HEK293T (cell line): Measurements from ENCODE around the gene EVA1A.

Source experiments
- CTCF ChIA-PET: fragments of 350-600 bp; formaldehyde crosslinking; extraction: SDS; loops from one replicate; lab custom pipeline; 2021; ENCODE audit warnings: antibody characterized with exemption, inconsistent platforms; lab: Yijun Ruan, JAX
- POLR2A ChIA-PET: fragments of 350-600 bp; formaldehyde crosslinking; extraction: SDS; loops from one replicate; lab custom pipeline; 2020; ENCODE audit warnings: antibody characterized with exemption, inconsistent platforms; lab: Yijun Ruan, JAX
- DNase-seq: peaks from one replicate; pipeline ENCODE4 v3.0.0; 2012; ENCODE audit warnings: mixed read lengths; ENCODE audit errors: extremely low spot score
- ARNT ChIP-seq: fragments of 450-650 bp; IDR thresholded peaks from 2 replicates; pipeline ENCODE4 v1.6.1; 2017; ENCODE audit warnings: mild to moderate bottlenecking
- BHLHE40 ChIP-seq: fragments of 450-650 bp; IDR thresholded peaks from 2 replicates; pipeline ENCODE4 v1.6.1; 2016; ENCODE audit warnings: mild to moderate bottlenecking, moderate library complexity, borderline replicate concordance
- CTBP1 ChIP-seq: fragments of 450-650 bp; IDR thresholded peaks from 2 replicates; pipeline ENCODE4 v1.6.1; 2016; ENCODE audit warnings: borderline replicate concordance
- ELF4 ChIP-seq: fragments of 450-650 bp; IDR thresholded peaks from 2 replicates; pipeline ENCODE4 v1.6.1; 2017; ENCODE audit warnings: antibody characterized with exemption
- FOXA1 ChIP-seq: fragments of 450-650 bp; IDR thresholded peaks from 2 replicates; pipeline ENCODE4 v1.6.1; 2016; ENCODE audit warnings: mild to moderate bottlenecking
- FOXK2 ChIP-seq: fragments of 450-650 bp; IDR thresholded peaks from 2 replicates; pipeline ENCODE4 v1.6.1; 2016; ENCODE audit warnings: mild to moderate bottlenecking
- FOXM1 ChIP-seq: fragments of 450-650 bp; IDR thresholded peaks from 2 replicates; pipeline ENCODE4 v1.6.1; 2017; ENCODE audit warnings: mild to moderate bottlenecking, borderline replicate concordance
- HDGF ChIP-seq: fragments of 450-650 bp; IDR thresholded peaks from 2 replicates; pipeline ENCODE4 v1.6.1; 2017; ENCODE audit warnings: antibody characterized with exemption, borderline replicate concordance
- L3MBTL2 ChIP-seq: fragments of 450-650 bp; conservative IDR thresholded peaks from 2 replicates; pipeline ENCODE4 v1.6.1; 2016; ENCODE audit warnings: mild to moderate bottlenecking
- LEF1 ChIP-seq: fragments of 450-650 bp; IDR thresholded peaks from 2 replicates; pipeline ENCODE4 v1.6.1; 2017; ENCODE audit warnings: mild to moderate bottlenecking, borderline replicate concordance
- NFRKB ChIP-seq: fragments of 450-650 bp; IDR thresholded peaks from 2 replicates; pipeline ENCODE4 v1.6.1; 2016; ENCODE audit warnings: mild to moderate bottlenecking, moderate library complexity
- PKNOX1 ChIP-seq: fragments of 450-650 bp; IDR thresholded peaks from 2 replicates; pipeline ENCODE4 v1.6.1; 2016
- SP1 ChIP-seq: fragments of 450-650 bp; IDR thresholded peaks from 2 replicates; pipeline ENCODE4 v1.6.1; 2017
- SUZ12 ChIP-seq: fragments of 450-650 bp; IDR thresholded peaks from 2 replicates; pipeline ENCODE4 v1.6.1; 2016; ENCODE audit warnings: mild to moderate bottlenecking
- TARDBP ChIP-seq: fragments of 450-650 bp; IDR thresholded peaks from 2 replicates; pipeline ENCODE4 v1.6.1; 2016
- ZNF384 ChIP-seq: fragments of 450-650 bp; IDR thresholded peaks from 2 replicates; pipeline ENCODE4 v1.6.1; 2016

Gene EVA1A

GRCh38 chr2:75523313-75524275, 37.1 kb downstream of the EVA1A start:
- TF ChIP-seq FOXM1 (no peak), SUZ12 (no peak), ARNT (no peak), TARDBP (no peak), ELF4 (no peak), BHLHE40 (no peak), PKNOX1 (no peak)
- DNase-seq: no peak
- POLR2A ChIA-PET: no interaction called here
- CTCF ChIA-PET: no interaction called here

GRCh38 chr2:75522543-75523312, 38.0 kb downstream of the EVA1A start:
- POLR2A ChIA-PET: no interaction called here
- no peak for DNase-seq
- TF ChIP-seq ARNT (no peak), SUZ12 (no peak), NFRKB (no peak), HDGF (no peak), ELF4 (no peak), FOXM1 (no peak), PKNOX1 (no peak), BHLHE40 (no peak), TARDBP (no peak), LEF1 (no peak), CTBP1 (no peak), FOXA1 (no peak), L3MBTL2 (no peak), SP1 (no peak)
- CTCF ChIA-PET: no interaction called here

DNA sequence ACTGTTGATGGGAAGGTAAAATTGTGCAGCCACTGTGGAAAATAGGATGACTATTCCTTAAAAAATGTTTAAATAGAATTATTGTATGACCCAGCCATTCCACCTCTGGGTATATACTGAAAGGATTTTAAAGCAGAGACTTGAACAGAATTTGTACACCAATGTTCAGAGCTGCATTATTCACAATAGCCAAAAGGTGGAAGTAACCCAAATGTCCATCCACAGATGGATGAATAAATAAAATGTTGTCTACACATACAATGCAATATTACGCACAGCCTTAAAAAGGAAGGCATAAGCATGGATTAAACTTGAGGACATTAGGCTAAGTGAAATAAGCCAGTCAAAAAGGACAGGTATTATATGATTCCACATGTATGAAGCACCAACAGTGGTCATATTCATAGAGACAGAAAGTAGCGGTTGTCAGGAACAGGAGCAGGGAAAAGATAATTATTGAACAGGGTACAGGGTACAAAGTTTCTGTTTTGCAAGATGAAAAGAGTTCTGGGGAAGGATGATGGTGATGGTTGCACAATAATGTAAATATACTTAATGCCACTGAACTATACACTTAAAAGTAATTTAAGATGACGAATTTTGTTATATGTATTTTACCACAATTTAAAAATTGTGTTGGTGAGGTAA, 39.4 kb downstream of the EVA1A start:
- ChIA-PET POLR2A (no interaction called here), CTCF (no interaction called here)
- DNase-seq: no peak
- TF ChIP-seq ZNF384 (no peak), BHLHE40 (no peak), SP1 (no peak), CTBP1 (no peak), ELF4 (no peak), FOXM1 (no peak), SUZ12 (no peak), FOXK2 (no peak), ARNT (no peak), TARDBP (no peak), LEF1 (no peak), PKNOX1 (no peak), L3MBTL2 (no peak), FOXA1 (no peak), HDGF (no peak), NFRKB (no peak)

- TF ChIP-seq FOXM1 (no peak), ELF4 (no peak), NFRKB (no peak), SUZ12 (no peak), ZNF384 (no peak), SP1 (no peak), FOXK2 (no peak), HDGF (no peak), L3MBTL2 (no peak), BHLHE40 (no peak), TARDBP (no peak), CTBP1 (no peak), LEF1 (no peak), ARNT (no peak), PKNOX1 (no peak), FOXA1 (no peak)
- POLR2A ChIA-PET: no interaction called here
- DNase-seq: no peak
- CTCF ChIA-PET: no interaction called here
Measured at GRCh38 chr2:75519843-75520242, 40.9 kb downstream of the EVA1A start.
